Neural progenitor cell (in vitro differentiated cells): Measurements from ENCODE around the gene B3GNT4. TPM values are rescaled to one million over a fixed set of nuclear protein-coding genes. Genes with fewer than 3 reads are reported as not detected.

Experiments
- DNase-seq: peaks from one replicate; pipeline ENCODE4 v3.0.0-alpha.2; 2016; ENCODE audit warnings: low spot score
- H2AFZ ChIP-seq: fragments of 200-600 bp; sonication (generic); replicated peaks from 2 replicates; pipeline ENCODE4 v1.6.1; 2016; ENCODE audit warnings: antibody characterized with exemption
- H3F3A ChIP-seq: fragments of 200-600 bp; sonication (generic); 2 replicates; pipeline ENCODE4 v1.6.1; 2016; ENCODE audit warnings: antibody characterized with exemption, low read depth
- H3K27ac ChIP-seq: fragments of 200-600 bp; sonication (generic); 2 replicates; pipeline ENCODE4 v1.5.1; 2016; ENCODE audit warnings: mild to moderate bottlenecking
- H3K27me3 ChIP-seq: fragments of 200-600 bp; sonication (generic); 2 replicates; pipeline ENCODE4 v1.6.1; 2016; ENCODE audit warnings: mild to moderate bottlenecking, moderate library complexity
- H3K36me3 ChIP-seq: fragments of 200-600 bp; sonication (generic); 2 replicates; pipeline ENCODE4 v1.5.1; 2016
- H3K4me1 ChIP-seq: fragments of 200-600 bp; sonication (generic); 2 replicates; pipeline ENCODE4 v1.6.1; 2016; ENCODE audit warnings: mixed run types
- H3K4me2 ChIP-seq: fragments of 200-600 bp; sonication (generic); 2 replicates; pipeline ENCODE4 v1.6.1; 2016
- H3K4me3 ChIP-seq: fragments of 200-600 bp; sonication (generic); 2 replicates; pipeline ENCODE4 v1.5.1; 2016
- H3K79me2 ChIP-seq: fragments of 200-600 bp; sonication (generic); 2 replicates; pipeline ENCODE4 v1.6.1; 2016; ENCODE audit warnings: low read depth
- H3K9ac ChIP-seq: fragments of 200-600 bp; sonication (generic); 2 replicates; pipeline ENCODE4 v1.6.1; 2016
- H3K9me3 ChIP-seq: fragments of 200-600 bp; sonication (generic); 2 replicates; pipeline ENCODE4 v1.5.1; 2016; ENCODE audit warnings: low read depth
- H4K20me1 ChIP-seq: fragments of 200-600 bp; sonication (generic); 2 replicates; pipeline ENCODE4 v1.6.1; 2016; ENCODE audit warnings: low read depth
- H3K27ac Mint-ChIP-seq: 3 replicates; pipeline ENCODE4 v1.8.0; 2021; ENCODE audit warnings: mixed read lengths
- H3K27me3 Mint-ChIP-seq: 2 replicates; pipeline ENCODE4 v1.8.0; 2022; ENCODE audit warnings: low read depth, mild to moderate bottlenecking, inconsistent platforms, moderate library complexity, mixed read lengths; ENCODE audit not compliant: insufficient read depth
- H3K36me3 Mint-ChIP-seq: 3 replicates; pipeline ENCODE4 v1.8.0; 2021; ENCODE audit warnings: mixed read lengths
- H3K4me1 Mint-ChIP-seq: 3 replicates; pipeline ENCODE4 v1.8.0; 2021; ENCODE audit warnings: mixed read lengths
- H3K4me3 Mint-ChIP-seq: 3 replicates; pipeline ENCODE4 v1.8.0; 2021; ENCODE audit warnings: mild to moderate bottlenecking, moderate library complexity, mixed read lengths
- H3K9me3 Mint-ChIP-seq: 3 replicates; pipeline ENCODE4 v1.8.0; 2020; ENCODE audit warnings: mixed read lengths
- CTCF ChIP-seq: fragments of 200-600 bp; sonication (generic); IDR thresholded peaks from 2 replicates; pipeline ENCODE4 v1.5.1; 2017; ENCODE audit warnings: antibody characterized with exemption, mild to moderate bottlenecking
- EZH2 ChIP-seq: fragments of 200-600 bp; sonication (generic); IDR thresholded peaks from 2 replicates; pipeline ENCODE4 v1.6.1; 2017; ENCODE audit warnings: antibody characterized with exemption, mild to moderate bottlenecking, moderate library complexity
- EZH2phosphoT487 ChIP-seq: fragments of 200-600 bp; sonication (generic); IDR thresholded peaks from 2 replicates; pipeline ENCODE4 v1.6.1; 2017; ENCODE audit warnings: antibody characterized with exemption
- total RNA-seq: library from RNA; depleted of rRNA; stranded (reverse); fragments of >200 nt; gene quantifications from 2 replicates; pipeline ENCODE4 v1.2.3, GENCODE V29; 2015; ENCODE audit warnings: low replicate concordance

Gene B3GNT4
- 0.30 and 0.53 TPM in 2 replicates for total RNA-seq

GRCh38 chr12:122203301-122204166, at the start of gene B3GNT4:
Gene B3GNT4, plus strand, starts transcription at chr12:122203709. Its CDS starts 910 bp downstream, at chr12:122204619.
- Histone ChIP-seq H3K27ac (no peak within 1 kb of the TSS), H2AFZ (peak within 1 kb of the TSS; percentile 78), H3K36me3 (no peaks in the 10 kb centered on the region), H3K4me3 (peak within 1 kb of the TSS; percentile 50), H4K20me1 (peaks cover 42% of the 10 kb centered on the region), H3K4me1 (peaks cover 3% of the 10 kb centered on the region), H3K9ac (no peak within 1 kb of the TSS), H3K9me3 (no peaks in the 10 kb centered on the region), H3K4me2 (peak within 1 kb of the TSS; percentile 79), H3F3A (peaks cover 43% of the 10 kb centered on the region), H3K79me2 (no peaks in the 10 kb centered on the region), H3K27me3 (peaks cover 54% of the 10 kb centered on the region)
- TF ChIP-seq EZH2phosphoT487, result peak; percentile 93
- no peak for TF ChIP-seq CTCF
- TF ChIP-seq EZH2, result peak; percentile 92
- Mint-ChIP-seq H3K4me1 (peaks cover 13% of the 10 kb centered on the region), H3K27ac (no peak within 1 kb of the TSS), H3K4me3 (peak within 1 kb of the TSS; percentile 84), H3K36me3 (peaks cover 10% of the 10 kb centered on the region), H3K27me3 (peaks cover 43% of the 10 kb centered on the region), H3K9me3 (no peaks in the 10 kb centered on the region)
- peak; percentile 79 for DNase-seq

GRCh38 chr12:122155705-122156104, 47.8 kb upstream of the B3GNT4 start:
- Histone ChIP-seq H3K27me3 (no peaks in the 10 kb centered on the region), H3K27ac (no peak overlapping the region), H3K4me3 (no peak overlapping the region), H2AFZ (no peak overlapping the region), H3K4me1 (peaks cover 6% of the 10 kb centered on the region), H3F3A (no peaks in the 10 kb centered on the region), H3K4me2 (no peak overlapping the region), H3K79me2 (no peaks in the 10 kb centered on the region), H3K9me3 (no peaks in the 10 kb centered on the region), H4K20me1 (no peaks in the 10 kb centered on the region), H3K36me3 (no peaks in the 10 kb centered on the region), H3K9ac (no peak overlapping the region)
- Mint-ChIP-seq H3K36me3 (no peaks in the 10 kb centered on the region), H3K27ac (no peak overlapping the region), H3K4me3 (no peak overlapping the region), H3K27me3 (peaks cover 2% of the 10 kb centered on the region), H3K9me3 (no peaks in the 10 kb centered on the region), H3K4me1 (no peaks in the 10 kb centered on the region)
- TF ChIP-seq EZH2 (no peak), EZH2phosphoT487 (no peak), CTCF (no peak)
- no peak for DNase-seq

GRCh38 chr12:122158700-122159285, 44.7 kb upstream of the B3GNT4 start:
- H3K27me3 ChIP-seq, result no peaks in the 10 kb centered on the region
- H3K79me2 ChIP-seq, result no peaks in the 10 kb centered on the region
- no peaks in the 10 kb centered on the region for H3K9me3 Mint-ChIP-seq
- DNase-seq, result no peak
- no peak overlapping the region for H3K9ac ChIP-seq
- no peaks in the 10 kb centered on the region for H3K9me3 ChIP-seq
- H3K4me1 Mint-ChIP-seq, result no peaks in the 10 kb centered on the region
- no peak overlapping the region for H2AFZ ChIP-seq
- H3K36me3 Mint-ChIP-seq, result no peaks in the 10 kb centered on the region
- H3K4me3 Mint-ChIP-seq, result no peak overlapping the region
- H3K27ac Mint-ChIP-seq, result no peak overlapping the region
- no peak for TF ChIP-seq CTCF
- no peak for TF ChIP-seq EZH2
- no peak for TF ChIP-seq EZH2phosphoT487
- no peaks in the 10 kb centered on the region for H4K20me1 ChIP-seq
- H3K4me3 ChIP-seq, result no peak overlapping the region
- H3K4me2 ChIP-seq, result no peak overlapping the region
- no peaks in the 10 kb centered on the region for H3K36me3 ChIP-seq
- H3K27ac ChIP-seq, result no peak overlapping the region
- H3K27me3 Mint-ChIP-seq, result peaks cover 2% of the 10 kb centered on the region
- H3F3A ChIP-seq, result no peaks in the 10 kb centered on the region
- no peaks in the 10 kb centered on the region for H3K4me1 ChIP-seq
